NCI-H69 (cell line): ENCODE results near the gene AKAP12.
"Not testable (repeated sequence)": the region's sequence is repeated elsewhere in the genome, so short reads cannot be mapped to it uniquely, and the experiment has no call there.

Experiments
- DNase-seq: peaks from one replicate; lab custom pipeline; 2025; lab: John Stamatoyannopoulos, UW

The AKAP12 gene

DNA sequence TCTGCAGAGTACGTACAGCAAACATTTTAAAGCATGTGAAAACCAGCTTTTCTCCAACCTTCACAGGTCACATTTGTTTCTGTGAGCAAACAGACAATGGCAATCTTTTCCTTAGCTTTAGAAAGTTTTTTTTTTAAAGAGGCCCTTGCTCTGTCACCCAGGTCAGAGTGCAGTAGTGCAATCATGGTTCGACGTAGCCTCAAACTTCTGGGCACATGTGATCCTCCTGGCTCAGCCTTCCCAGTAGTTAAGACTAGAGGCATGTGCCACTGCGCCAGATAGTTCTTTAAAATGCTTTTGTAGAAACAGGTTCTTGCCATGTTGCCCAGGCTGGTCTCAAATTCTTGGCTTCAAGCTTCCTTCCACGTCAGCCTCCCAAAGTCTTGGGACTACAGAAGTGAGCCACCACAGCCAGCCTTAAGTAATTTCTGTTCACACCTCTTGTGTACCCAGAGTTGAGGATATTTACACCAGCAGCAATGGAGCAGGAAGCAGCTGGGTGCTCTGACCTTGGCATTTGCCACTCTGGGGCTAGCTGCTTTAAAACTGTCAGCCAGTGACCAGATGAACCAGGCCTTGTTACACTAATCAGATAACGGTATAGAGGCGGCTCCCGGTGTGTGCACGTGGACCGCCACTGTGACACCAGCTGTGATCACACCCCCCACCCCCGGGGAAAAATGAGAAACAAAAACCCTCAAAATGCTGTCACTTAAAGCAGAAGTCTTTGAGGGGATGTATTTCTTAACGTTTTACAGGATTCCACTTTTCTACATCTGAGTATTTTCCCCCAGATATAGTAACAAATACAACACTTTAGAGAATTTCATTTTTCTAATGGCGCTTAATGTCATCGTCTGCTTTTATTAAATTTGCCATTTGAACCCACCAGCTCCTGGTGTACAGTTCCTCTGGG is 71.3 kb downstream of the AKAP12 start:
- DNase-seq, result no peak

DNA sequence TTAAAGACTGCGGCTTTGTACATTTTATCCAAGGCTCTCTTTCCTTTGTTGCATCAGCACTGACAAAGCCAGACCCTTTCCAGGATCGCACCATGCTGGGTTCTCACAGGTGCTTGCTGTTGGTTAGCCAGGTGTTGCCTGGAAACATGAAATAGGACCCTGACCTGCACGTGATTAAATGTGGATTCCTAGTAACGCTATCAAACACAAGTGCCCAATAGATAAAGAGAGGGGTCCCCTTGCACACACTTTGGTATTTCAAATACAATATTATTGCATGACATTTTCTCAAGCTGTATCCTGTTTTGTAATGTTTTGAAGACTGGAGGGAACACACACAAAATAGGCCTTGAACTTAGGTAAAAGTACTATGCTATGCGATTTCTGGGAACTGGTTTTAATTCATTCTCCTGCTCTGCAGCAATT is 73.3 kb downstream of the AKAP12 start:
- DNase-seq, result peak; percentile 86

DNA sequence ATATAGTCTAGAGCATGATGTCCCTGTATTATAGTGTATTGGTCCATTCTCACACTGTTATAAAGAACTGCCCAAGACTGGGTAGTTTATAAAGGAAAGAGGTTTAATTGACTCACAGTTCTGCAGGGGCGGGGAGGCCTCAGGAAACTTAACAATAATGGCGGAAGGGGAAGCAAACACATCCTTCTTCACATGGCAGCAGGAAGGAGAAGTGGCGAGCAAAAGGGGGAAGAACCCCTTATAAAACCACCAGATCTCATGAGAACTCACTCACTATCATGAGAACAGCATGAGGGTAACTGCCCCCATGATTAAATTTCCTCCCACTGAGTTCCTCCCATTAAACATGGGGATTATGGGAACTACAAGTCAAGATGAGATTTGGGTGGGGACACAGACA is 75.9 kb downstream of the AKAP12 start:
- DNase-seq, result not testable (repeated sequence)

DNA sequence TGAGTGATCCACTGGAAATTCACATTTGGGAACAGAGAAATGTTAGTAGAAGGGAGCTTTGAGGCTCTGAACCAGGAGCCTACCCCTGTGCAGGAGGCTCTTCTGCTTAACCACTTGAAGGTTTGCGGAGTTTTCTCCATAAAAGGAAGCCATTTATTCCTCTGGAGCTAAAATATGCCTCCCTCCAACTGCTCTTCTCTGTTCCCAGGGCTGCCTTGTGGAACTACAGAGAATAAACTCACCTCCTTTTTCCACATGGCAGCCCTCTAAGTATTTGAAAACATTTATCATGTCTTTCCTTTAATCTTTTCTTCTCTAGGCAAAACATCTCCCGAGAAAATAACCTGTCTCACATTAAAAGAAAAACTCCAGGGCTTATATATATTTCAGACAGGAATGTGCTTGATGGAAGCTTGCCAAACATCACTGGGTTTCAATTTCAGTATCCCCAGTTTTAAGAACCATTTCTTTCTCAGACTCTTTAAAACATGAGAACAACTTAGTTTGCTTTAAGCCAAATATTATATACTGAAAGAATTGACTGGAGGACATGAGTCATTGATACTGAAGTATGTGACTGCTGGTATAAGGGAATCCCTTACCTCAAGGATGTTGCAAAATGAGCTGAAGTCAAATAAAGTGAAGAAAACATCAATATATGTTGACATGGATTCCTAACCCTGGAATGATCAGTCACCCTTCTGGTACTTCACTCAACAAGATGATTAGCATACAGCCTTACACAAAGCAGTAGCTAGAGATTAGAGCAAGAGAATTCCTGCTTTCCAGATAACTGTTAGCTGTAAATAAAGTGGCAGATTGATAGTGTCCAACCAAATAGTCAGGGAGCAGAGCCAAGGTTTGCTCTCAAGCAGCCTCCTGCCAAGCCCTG is 77.6 kb downstream of the AKAP12 start:
- no peak for DNase-seq

- DNase-seq, result no peak
Observed at GRCh38 chr6:151317995-151318365, 78.2 kb downstream of the AKAP12 start.

GRCh38 chr6:151320140-151320539 is 80.4 kb downstream of the AKAP12 start:
- DNase-seq, result no peak

DNA sequence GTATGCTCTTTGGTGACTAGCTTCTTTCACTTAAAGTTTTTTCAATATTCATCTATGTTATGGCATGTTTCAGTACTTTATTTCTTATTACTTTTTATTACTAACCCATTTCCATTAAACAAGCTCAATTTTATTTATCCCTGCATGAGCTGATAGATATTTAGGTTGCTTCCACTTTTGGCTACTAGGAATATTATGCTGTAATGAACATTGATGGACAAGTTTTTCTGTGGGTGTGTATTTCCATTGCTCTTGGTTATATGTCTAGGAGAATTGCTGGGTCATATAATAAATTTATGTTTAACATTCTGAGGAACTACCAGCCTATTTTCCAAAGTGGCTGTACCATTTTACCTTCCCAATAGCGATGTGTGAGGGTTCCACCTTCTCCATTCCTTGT is 81.7 kb downstream of the AKAP12 start:
- DNase-seq, result no peak

DNA sequence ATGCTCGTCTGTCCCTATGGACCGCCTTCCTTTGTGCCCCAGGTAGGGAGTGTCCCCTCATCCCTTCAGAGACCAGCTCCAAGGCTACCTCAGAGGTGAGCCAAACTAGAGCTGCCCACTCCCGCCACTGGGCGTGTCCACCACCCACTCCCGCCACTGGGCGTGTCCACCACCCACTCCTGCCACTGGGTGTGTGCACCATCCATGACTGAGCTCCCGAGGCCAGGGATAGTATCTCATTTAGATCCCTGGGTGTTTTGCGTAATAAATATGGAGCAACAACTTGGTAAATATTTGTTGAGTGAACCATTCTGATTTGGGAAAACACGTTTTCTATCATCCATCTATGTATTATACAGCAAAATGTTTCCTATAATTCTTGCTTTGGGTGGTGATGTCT is 82.8 kb downstream of the AKAP12 start:
- DNase-seq, result peak; percentile 10

DNA sequence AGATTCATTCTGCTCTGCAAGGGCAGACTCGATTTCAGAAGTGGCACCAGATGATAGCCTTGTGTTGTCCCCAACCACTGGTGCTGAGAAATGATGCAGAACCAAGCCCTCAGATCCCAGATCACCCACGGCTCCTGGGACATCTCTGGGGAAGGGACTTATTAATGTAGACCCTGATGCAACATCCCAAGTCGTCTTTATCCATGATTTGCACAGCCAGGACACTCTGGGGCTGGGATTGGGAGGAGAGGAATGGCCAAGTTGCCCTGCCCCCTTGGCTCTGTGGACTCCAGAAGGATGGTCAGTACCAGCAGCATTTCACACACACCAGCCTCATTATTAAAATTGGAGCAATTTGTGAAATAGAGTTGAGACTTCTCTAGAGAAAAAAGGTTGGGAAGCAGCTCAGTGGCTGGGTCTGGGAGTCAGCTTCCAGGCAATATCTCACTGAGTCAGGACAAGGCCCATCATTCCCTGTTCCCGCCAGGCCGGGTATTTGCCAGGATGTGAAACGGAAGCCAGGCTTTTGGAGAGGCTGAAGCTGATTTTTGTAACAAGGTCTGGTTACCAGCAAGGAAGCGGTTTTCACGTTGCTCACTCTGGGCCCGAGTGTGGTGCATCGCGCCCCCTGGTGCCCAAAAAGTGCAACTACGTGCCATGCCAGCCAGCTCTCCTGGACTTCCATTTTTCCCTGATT is 84.2 kb downstream of the AKAP12 start:
- peak; percentile 79 for DNase-seq

DNA sequence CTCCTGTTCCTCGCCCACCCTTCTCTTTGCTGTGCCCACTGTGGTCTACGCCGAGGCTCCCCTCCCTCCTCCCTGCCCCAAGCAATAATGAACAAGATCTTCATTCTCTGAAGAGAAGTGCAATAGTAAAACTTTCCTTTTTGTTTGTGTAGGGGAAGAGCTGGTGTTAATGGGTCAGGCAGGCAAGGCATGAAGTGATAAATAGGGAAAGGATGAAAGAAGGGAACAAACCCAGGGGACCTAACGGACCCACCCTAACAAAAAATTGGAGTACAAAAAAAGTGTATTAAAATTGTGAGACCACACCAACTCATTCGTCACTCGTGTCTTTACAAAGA is 84.7 kb downstream of the AKAP12 start:
- DNase-seq, result no peak

DNA sequence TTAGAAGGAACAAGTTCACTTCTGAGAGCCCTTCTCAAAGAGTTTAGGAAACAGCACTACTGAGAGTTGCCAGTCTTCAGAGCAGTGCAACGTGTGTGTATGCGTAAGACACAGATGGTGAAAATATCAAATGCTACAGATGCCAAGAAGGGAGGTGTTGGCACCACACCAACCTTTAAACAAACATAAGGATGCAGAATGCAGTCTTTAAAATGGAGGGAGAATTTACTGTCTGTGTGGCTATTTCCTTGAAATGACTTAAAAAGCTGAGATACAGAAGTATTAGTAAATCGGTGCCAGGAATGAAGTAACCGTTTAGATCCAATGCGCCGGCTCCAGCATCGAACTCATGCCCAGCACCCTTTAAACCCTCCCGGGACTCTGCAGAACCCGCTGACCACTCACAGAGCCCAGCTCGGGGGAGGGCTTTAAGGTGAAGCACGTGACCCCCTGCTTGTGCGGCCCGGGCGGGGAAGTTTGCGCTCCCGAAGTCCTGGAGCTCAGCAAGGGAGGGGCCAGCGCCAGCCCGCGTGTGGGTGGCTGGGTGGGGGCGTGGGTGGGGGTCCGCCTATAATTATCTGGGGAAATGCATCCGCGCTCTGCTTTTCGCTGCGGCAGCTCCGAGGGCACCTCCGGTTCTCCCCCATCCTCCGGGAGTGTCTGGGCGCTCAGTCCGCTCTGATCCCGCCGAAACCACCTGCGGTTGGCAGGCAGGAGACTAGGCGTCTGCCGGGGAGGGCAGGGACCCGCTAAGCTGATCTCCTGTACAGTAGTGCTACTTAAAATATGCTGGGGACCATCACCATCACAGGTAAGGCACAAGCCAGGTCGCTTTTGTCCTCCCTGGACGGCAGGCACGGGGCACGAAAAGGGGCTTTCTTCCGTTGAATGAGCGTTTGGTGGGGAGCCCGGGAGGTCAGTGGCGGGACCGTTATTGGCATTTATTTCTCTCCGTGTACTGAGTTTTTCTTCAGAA is 85.6 kb downstream of the AKAP12 start:
- peak; percentile 72 for DNase-seq

GRCh38 chr6:151326116-151326825 is 86.5 kb downstream of the AKAP12 start:
- DNase-seq, result no peak

DNA sequence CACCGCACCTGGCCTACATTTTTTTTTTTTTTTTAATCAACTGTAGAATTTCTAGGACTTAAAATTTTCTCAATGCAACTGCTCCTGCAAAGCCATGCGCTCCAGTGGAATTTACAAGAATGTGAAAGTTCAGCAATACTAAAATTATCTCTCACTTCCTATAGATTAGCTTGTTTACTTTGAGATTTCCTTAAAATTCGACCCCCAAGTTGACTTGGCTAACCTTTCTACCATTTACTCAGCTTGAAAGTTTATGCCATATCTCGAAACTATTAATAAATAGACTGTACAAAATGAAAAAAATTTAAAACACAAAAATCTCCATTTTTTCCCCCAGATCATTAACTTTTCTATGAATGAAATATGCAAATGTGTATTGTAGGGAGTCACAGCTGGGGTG is 87.3 kb downstream of the AKAP12 start:
- DNase-seq, result no peak

GRCh38 chr6:151330130-151330696 is 90.4 kb downstream of the AKAP12 start:
- DNase-seq, result no peak

DNA sequence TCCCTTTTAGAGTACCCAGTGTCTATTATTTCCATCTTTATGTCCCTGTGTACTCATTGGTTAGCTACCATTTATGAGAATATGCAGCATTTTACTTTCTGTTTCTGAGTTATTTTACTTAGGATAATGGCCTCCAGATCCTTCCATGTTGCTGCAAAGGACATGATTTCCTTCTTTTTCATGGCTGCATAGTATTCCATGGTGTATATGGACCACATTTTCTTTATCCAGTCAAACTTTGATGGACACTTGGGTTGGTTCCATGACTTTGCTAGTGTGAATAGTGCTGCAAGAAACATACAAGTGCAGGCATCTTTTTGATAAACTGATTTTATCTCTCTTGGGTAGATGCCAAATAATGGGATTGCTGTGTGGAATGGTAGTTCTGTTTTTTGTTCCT is 96.2 kb downstream of the AKAP12 start:
- no peak for DNase-seq

DNA sequence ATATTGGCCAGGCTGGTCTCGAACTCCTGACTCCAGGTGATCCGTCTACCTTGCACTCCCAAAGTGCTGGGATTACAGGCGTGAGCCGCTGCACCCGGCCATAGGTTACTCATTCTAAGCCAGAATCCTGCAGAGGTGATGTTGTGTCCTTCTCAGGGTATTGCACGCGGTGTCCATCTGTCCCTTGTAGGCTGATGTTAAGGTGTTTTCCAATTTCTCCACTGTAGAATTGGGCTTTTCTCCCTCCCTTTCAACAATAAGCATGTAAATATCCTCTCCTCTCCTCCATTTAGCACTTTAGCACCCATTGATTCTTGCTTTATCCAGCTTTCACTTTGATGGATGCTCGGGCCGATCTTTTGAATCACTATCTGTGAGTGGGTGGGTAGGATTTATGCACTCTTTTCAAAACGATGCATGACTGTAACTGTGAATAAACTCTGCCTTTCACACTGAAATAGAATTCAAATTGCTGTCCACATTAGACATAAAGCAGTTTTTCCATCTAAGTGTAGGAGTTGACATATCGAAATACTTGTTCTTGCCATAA is 99.0 kb downstream of the AKAP12 start:
- DNase-seq, result no peak

DNA sequence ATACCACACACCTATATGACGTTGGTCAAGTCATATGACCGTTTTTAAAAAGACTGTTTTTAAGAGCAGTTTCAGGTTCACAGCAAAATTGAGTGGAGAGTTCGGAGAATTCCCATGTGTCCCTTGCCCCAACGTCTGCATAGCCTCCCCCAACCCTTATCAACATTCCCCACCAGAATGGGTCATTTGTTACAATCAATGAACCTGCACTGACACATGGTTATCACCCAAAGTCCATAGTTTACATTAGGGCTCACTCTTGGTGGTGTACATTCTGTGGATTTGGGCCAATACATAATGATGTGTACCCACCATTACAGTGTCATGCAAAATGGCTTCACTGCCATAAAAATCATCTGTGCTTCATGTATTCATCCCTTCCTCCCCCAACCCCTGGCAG is 99.6 kb downstream of the AKAP12 start:
- peak; percentile 23 for DNase-seq

DNA sequence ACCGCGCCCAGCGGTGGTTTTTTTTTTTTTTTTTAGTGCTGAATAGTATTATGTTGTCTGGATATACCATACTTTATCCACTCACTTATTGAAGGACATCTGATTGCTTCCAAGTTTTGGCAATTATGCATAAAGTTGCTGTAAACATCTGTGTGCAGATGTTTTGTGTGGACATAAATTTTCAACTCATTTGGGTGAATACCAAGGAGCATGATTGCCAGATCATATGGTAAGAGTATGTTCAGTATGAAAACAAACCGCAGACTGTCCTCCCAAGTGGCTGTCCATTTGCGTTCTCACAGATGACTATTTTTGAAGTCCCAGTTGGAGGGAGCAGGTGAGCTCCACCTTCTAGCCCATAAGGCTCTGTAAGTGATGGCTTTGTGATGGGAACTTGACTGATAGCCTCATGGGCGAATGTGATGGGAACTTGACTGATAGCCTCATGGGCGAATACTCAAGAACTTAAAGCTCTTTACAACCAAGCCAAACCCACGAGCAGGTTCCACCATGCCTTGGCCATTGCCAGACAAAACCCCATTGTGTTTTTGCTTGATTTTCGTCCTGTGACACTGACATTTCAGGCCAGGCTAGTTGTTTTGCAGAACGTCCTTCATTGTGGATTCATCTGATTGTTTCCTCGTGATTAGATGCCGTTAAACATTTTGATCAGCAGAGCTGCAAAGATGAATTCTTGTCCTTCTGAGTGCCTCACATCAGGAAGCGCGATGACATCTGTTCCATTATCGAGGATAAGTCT is 100.6 kb downstream of the AKAP12 start:
- no peak for DNase-seq
